Ureter (tissue), 1 donor: ENCODE results near the gene ZNF778. TPM values are rescaled to one million over a fixed set of nuclear protein-coding genes. Genes with fewer than 3 reads are reported as not detected.
A peak's percentile ranks its signal among the peaks of the same experiment; 100 is the strongest.
"Not testable (repeated sequence)": the region's sequence is repeated elsewhere in the genome, so short reads cannot be mapped to it uniquely, and the experiment has no call there.

Experiments used
- DNase-seq: peaks from one replicate; pipeline ENCODE4 v3.0.0-alpha.2; 2020; ENCODE audit warnings: low spot score
- total RNA-seq: library from RNA; stranded (reverse); gene quantifications from one replicate; pipeline ENCODE4 v1.2.4, GENCODE V29; 2023
- donor health status: DM: yes; HTN: yes; CAD: no.

Gene ZNF778
- total RNA-seq, 1 donor from 2014 or later: 10.0 TPM

DNA sequence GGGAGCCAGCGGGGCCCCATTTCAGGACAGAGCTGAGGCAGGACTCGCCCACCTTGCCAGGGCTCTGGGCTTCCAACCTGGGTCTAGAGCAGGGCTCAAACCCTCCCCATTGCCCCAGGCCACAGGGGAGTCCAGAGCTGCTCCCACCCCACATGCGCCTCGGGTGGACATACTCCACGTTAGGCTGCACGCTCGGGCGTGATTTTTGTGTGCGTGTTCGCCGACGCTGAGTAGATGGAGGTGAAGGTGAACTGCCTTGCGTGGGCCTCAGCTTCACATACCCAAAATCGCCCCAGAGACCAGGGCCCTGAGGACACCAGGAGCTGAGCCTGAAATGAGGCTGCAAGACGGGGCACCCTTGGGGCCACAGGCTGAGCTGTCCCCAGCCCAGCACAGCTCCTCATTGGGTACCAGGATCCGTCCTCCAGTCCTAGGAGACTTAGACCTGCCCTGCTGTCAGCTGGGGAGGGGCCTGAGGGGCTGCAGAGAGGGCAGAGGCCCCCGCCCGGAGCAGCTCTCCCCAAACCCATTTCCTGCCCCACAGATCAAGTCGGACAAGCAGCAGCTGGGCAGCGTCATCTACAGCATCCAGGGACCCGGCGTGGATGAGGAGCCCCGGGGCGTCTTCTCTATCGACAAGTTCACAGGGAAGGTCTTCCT, 37.7 kb upstream of the ZNF778 start:
- no peak for DNase-seq

- DNase-seq: no peak
These were observed 34.0 kb upstream of the ZNF778 start for GRCh38 chr16:89183463-89183862.

DNA sequence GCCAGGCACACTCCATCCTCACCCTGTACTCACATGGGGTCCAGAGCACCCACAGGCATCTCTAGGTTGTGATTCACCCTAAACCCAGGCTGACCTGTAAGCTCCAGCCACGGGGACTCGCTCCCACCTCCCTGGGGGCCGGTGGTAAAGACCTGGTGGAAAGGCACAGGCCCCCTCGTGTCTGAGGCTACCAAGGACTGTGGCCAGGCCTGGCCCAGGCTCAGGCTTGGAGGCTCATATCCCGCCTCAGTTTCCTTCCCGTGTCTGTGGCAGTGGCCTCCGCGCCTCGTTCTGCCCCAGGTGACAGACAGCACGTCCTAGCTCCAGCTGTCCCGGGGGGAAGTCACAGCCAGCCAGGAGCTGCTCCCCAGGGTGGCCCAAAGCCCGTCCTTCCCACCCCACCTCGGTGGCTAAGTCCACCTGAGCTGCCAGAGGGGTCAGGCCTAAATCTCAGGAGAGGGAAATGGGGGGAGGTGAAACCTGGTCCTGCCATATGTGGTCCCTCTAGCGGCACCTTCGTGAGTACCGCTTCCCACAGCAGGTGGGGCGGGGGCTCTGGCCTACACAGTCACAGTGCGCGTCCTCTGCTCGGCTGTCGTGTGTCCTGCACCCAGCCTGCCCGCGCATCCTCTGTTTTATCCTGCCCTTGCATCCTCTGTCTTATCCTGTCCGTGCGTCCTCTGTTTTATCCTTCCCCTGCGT, 33.4 kb upstream of the ZNF778 start:
- no peak for DNase-seq

- DNase-seq: no peak
These were observed 32.9 kb upstream of the ZNF778 start for GRCh38 chr16:89184677-89184932.

DNA sequence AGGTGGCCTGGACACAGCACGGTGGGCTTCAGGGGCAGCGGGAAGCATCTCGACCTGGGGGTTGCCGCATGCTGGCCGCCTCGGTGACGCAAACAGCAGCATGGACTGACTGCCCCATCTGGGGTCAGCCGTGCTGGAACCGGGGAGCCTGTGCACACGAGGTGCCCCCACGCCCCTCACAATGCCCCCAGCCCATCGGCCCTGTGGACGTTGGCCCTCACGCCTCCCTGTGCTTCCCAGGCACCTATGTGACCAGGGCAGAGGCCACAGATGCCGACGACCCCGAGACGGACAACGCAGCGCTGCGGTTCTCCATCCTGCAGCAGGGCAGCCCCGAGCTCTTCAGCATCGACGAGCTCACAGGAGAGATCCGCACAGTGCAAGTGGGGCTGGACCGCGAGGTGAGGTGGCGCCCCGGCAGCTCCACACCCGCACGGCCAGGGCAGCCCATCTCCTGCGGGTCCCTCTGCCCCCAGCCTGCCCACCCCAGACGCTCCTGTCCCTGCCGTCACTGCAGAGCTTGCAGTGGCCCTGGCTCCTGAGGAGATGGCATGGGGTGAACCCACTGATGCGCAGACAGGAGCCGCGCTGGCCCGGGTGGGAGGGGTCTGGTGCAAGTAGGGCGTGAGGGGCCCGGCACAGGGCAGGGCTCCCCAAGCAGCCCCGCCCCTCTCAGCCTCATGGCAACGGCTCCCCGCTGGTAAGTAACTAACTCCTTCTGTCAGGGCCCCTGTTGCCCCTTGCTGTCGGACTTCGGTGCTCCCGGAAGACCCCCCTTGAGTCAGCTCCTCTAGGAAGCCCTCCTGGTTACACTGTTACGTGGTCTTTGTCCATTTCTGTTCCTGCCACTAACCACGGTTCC, 32.3 kb upstream of the ZNF778 start:
- DNase-seq: no peak

DNA sequence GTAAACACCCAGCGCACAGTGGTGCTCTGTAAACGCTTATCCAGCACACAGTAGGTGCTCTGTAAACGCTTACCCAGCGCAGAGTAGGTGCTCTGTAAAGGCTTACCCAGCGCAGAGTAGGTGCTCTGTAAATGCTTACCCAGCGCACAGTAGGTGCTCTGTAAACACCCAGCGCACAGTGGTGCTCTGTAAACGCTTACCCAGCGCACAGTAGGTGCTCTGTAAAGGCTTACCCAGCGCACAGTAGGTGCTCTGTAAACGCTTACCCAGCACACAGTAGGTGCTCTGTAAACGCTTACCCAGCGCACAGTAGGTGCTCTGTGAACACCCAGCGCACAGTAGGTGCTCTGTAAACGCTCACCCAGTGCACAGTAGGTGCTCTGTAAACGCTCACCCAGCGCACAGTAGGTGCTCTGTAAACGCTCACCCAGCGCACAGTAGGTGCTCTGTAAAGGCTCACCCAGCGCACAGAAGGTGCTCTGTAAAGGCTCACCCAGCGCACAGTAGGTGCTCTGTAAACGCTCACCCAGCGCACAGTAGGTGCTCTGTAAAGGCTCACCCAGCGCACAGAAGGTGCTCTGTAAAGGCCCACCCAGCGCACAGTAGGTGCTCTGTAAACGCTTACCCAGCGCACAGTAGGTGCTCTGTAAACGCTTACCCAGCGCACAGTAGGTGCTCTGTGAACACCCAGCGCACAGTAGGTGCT, 31.5 kb upstream of the ZNF778 start:
- DNase-seq: not testable (repeated sequence)

DNA sequence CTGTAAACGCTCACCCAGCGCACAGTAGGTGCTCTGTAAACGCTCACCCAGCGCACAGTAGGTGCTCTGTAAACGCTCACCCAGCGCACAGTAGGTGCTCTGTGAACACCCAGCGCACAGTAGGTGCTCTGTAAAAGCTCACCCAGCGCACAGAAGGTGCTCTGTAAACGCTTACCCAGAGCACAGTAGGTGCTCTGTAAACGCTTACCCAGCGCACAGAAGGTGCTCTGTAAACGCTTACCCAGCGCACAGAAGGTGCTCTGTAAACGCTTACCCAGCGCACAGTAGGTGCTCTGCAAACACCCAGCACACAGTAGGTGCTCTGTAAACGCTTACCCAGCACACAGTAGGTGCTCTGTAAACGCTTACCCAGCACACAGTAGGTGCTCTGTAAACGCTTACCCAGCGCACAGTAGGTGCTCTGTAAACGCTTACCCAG, 30.9 kb upstream of the ZNF778 start:
- DNase-seq: not testable (repeated sequence)

DNA sequence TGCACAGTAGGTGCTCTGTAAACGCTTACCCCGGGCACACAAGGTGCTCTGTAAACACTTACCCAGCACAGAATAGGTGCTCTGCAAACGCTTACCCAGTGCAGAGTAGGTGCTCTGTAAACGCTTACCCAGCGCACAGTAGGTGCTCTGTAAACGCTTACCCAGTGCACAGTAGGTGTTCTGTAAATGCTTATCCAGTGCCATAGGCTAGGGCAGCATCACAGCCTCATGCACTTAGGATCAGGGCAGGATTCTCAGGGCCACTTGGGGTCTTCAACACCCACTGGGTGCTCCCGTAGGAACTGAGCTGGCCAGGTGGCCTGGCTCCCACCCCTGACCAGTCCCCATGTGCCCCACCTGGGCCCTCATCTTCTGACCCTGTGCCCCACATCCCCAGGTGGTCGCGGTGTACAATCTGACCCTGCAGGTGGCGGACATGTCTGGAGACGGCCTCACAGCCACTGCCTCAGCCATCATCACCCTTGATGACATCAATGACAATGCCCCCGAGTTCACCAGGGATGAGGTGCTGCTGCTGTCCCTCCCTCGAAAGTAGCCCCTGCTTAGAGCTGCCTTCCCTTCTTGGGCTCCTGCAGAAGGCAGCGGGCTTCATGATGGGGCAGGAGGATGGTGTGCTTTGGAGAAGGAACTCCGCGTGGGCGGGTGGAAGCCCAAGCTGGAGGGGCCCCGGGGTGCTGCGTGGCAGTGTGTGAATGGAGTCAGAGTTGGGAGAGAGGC, 30.3 kb upstream of the ZNF778 start:
- no peak for DNase-seq

DNA sequence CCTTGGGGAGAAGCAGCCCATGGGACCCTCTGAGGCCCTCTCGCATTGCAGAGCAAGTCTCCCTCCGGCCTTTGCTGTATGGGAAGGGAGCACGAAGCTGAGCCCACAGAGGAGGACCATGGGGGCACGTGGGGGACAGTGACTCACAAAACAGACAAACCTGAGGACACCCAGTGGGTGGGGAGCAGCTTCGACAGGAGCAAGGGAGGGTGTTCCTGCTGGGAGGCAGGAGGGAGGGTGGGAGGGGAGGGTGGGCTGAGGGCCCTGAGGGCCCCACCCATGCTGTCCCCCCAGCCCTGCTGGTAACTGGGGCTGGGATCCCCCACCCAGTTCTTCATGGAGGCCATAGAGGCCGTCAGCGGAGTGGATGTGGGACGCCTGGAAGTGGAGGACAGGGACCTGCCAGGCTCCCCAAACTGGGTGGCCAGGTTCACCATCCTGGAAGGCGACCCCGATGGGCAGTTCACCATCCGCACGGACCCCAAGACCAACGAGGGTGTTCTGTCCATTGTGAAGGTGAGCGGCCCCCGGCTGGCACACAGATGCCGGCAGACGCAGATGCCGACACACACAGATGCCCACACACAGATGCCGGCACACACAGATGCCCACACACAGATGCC, 29.6 kb upstream of the ZNF778 start:
- DNase-seq: no peak

- DNase-seq: not testable (repeated sequence)
These were observed 28.8 kb upstream of the ZNF778 start for GRCh38 chr16:89188471-89189357.

DNA sequence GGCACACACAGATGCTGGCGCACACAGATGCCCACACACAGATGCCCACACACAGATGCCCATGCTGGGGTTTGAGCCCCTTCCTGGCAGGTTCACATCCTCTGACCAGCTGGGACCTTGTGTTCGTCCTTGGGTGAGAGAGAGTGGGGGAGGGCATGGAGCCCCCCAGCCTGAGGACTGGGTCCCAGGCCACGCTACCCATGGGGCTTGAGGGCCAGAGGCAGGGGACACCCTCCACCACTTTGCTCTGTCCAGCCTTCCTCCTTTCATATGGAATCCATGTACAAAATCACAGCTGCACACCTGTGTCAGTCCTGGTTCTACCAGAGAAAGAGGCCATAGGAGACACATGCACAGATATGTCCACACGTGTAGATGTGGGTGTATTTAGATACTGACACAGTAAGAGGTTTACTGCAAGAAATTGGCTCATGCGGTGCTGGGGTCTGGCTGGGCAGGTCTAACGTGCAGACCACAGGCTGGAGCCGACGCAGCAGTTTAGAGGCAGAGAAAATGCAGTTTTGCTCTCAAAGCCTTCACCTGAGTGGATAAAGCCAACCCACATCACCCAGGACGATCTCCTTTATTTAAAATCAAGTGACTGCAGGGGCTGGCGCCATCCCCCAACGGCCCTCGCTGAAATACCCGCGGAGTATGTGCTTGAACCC, 28.0 kb upstream of the ZNF778 start:
- DNase-seq: no peak

- DNase-seq: no peak
These were observed 27.1 kb upstream of the ZNF778 start for GRCh38 chr16:89190150-89190958.

GRCh38 chr16:89191033-89191900, 26.2 kb upstream of the ZNF778 start:
- peak; percentile 45 for DNase-seq

DNA sequence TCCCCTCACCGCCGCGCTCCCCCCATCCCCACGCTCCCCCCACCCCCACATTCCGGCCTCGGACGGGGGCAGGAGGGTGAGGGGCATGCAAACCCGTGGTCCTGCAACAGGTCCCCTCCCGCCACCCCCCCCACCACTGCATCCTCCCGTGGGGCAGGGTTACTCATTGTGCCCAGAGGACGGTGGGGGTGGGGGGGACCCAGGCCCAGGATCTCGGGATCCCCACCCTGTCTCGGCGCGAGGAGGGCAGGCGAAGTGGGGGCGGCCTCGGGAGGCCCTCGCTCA, 25.7 kb upstream of the ZNF778 start:
- DNase-seq: no peak

DNA sequence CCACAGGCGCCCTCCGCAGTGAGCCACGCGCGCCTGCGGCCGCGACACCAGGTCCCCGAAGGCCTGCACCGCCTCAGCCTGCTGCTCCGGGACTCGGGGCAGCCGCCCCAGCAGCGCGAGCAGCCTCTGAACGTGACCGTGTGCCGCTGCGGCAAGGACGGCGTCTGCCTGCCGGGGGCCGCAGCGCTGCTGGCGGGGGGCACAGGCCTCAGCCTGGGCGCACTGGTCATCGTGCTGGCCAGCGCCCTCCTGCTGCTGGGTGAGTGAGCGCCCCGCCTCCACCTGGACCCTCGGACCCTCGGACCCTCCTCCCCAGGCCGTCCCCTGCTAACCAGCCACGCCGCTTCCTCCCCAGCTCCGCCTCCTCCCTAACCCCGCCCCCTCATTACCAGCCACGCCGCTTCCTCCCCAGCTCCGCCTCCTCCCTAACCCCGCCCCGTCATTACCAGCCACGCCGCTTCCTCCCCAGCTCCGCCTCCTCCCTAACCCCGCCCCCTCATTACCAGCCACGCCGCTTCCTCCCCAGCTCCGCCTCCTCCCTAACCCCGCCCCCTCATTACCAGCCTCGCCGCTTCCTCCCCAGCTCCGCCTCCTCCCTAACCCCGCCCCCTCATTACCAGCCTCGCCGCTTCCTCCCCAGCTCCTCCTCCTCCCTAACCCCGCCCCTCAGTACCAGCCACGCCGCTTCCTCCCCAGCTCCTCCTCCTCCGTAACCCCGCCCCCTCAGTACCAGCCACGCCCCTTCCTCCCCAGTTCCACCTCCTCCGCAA, 25.1 kb upstream of the ZNF778 start:
- DNase-seq: peak; percentile 89

DNA sequence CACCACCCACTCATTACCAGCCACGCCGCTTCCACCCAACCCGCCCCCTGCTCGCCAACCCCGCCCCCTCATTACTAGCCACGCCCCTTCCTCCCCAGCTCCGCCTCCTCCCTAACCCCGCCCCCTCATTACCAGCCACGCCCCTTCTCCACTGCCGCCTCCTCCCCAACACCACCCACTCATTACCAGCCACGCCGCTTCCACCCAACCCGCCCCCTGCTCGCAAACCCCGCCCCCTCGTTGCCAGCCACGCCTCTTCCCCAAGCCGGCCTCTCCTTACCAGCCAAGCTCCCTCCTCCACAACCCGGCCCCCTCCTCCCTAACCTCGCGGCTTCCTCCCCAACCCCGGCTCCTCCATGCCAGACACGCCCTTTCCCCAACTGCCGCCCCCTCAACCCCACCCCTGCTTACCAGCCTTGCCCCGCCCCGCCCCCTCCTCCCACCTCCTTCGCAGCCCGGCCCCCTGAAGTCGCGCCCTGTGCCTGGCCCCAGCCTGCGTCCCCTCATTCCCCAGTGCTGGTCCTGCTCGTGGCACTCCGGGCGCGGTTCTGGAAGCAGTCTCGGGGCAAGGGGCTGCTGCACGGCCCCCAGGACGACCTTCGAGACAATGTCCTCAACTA, 24.4 kb upstream of the ZNF778 start:
- DNase-seq: no peak
